ENCODE measurements around the gene PIGL.

- no peak for TF ChIP-seq CTCF (IDR thresholded peaks at IDR 0.05)
- no peak for TF ChIP-seq POLR2A (IDR thresholded peaks at IDR 0.05)
Measured at GRCh38 chr17:16314859-16315258, 97.8 kb downstream of the PIGL start.

All from body of pancreas (tissue), 4 donors.